Activated CD8-positive, alpha-beta T cell treated with anti-CD3 and anti-CD28 coated beads for 36 hours (primary cell): ENCODE results near the gene SAMD9. TPM values are rescaled to one million over a fixed set of nuclear protein-coding genes. Genes with fewer than 3 reads are reported as not detected.

Experiments
- ATAC-seq: fragments of 200-7000 bp; cut with Tn5 transposase; one replicate; pipeline ENCODE4 v1.10.0; 2021; ENCODE audit warnings: mild to moderate bottlenecking, moderate library complexity
- CTCF ChIA-PET: fragments of 350-600 bp; sonication (Branson Sonifier 250); formaldehyde crosslinking; loops from one replicate; lab custom pipeline; 2021; ENCODE audit warnings: antibody characterized with exemption; lab: Charles Lee
- POLR2A ChIA-PET: fragments of 350-600 bp; sonication (Branson Sonifier 250); formaldehyde crosslinking; loops from one replicate; lab custom pipeline; 2021; ENCODE audit warnings: antibody characterized with exemption; lab: Charles Lee
- DNase-seq: peaks from one replicate; pipeline ENCODE4 v3.0.0-alpha.2; 2020
- H3K27ac Mint-ChIP-seq: one replicate; pipeline ENCODE4 v1.8.0; 2021; ENCODE audit warnings: mild to moderate bottlenecking, mixed read lengths
- H3K27me3 Mint-ChIP-seq: one replicate; pipeline ENCODE4 v1.8.0; 2021; ENCODE audit warnings: mixed read lengths
- H3K36me3 Mint-ChIP-seq: one replicate; pipeline ENCODE4 v1.8.0; 2021; ENCODE audit warnings: low read depth, mixed read lengths
- H3K4me1 Mint-ChIP-seq: one replicate; pipeline ENCODE4 v1.8.0; 2021; ENCODE audit warnings: low read depth, mixed read lengths
- H3K4me3 Mint-ChIP-seq: one replicate; pipeline ENCODE4 v1.8.0; 2021; ENCODE audit warnings: mild to moderate bottlenecking, moderate library complexity, mixed read lengths
- H3K9me3 Mint-ChIP-seq: one replicate; pipeline ENCODE4 v1.8.0; 2021; ENCODE audit warnings: mixed read lengths
- intact Hi-C: fragments of 100-400 bp; cut with micrococcal nuclease; formaldehyde crosslinking; loops from one replicate; pipeline ENCODE4 v1.10.0; 2022
- total RNA-seq, 2 experiments: library from RNA; stranded (reverse); gene quantifications; one replicate each; pipeline ENCODE4 v1.2.3, GENCODE V29; 2021
- TF ChIP-seq, protein P1 (sequence below): fragments of 200-600 bp; IDR thresholded peaks from one replicate; pipeline ENCODE4 v1.8.0; 2022; ENCODE audit warnings: antibody characterized with exemption, mild to moderate bottlenecking

SAMD9 gene
- total RNA-seq, result 10 to 100 TPM; 13.6 to 14.6 TPM

DNA sequence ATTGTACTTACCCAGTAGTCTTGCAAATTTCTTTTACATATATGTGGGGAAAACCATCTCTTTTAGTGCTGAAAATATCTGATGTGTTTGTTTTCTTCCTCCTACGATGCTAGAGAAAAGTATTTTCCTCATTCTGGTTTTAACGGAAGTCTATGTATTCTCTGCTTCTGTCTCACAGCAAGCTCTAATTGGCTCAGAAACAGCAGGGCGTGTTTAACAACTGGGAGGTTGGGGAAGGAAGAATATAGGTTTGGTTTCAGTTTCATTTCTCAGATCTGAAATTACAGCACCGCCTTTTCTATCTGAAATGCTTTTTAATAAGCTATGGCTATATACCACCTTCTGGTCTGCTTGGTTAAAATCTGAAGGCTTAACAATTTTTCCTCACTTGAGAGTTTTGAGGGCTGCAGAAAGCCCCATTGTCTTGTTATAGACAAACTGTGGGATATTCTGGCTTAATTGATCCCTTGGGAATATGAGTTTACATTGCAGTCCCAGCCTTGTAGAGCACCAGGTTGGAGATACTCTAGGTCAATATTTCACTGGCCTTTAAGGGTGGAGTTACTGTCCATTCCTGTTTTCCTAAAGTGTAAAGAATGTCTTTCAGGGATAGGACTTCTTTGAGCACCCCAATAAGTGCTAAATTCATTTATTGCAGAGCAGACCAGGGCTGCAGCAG lies at the start of gene SAMD9:
TSS of gene SAMD9 (minus strand) at position 128 of the 679 bp plus-strand sequence. CDS start 11,882 bp downstream, outside the sequence.
- POLR2A ChIA-PET, result interaction anchor here (1.2 to 1.3 kb wide), 2 partner anchors 19 to 27 kb away, joined by 4 to 6 read pairs; no protein-coding TSS in a partner anchor
- Mint-ChIP-seq H3K9me3 (peaks cover 13% of the 10 kb centered on the region), H3K36me3 (peaks cover 29% of the 10 kb centered on the region), H3K4me3 (peak within 1 kb of the TSS; percentile 80), H3K27ac (peak within 1 kb of the TSS; percentile 91), H3K27me3 (no peaks in the 10 kb centered on the region), H3K4me1 (peaks cover 49% of the 10 kb centered on the region)
- intact Hi-C loops, result no loop called here
- peak; percentile 68 for DNase-seq
- TF ChIP-seq, protein P1, sequence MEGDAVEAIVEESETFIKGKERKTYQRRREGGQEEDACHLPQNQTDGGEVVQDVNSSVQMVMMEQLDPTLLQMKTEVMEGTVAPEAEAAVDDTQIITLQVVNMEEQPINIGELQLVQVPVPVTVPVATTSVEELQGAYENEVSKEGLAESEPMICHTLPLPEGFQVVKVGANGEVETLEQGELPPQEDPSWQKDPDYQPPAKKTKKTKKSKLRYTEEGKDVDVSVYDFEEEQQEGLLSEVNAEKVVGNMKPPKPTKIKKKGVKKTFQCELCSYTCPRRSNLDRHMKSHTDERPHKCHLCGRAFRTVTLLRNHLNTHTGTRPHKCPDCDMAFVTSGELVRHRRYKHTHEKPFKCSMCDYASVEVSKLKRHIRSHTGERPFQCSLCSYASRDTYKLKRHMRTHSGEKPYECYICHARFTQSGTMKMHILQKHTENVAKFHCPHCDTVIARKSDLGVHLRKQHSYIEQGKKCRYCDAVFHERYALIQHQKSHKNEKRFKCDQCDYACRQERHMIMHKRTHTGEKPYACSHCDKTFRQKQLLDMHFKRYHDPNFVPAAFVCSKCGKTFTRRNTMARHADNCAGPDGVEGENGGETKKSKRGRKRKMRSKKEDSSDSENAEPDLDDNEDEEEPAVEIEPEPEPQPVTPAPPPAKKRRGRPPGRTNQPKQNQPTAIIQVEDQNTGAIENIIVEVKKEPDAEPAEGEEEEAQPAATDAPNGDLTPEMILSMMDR, result no peak
- CTCF ChIA-PET, result interaction anchor here (1.4 to 2.0 kb wide), 2 partner anchors 110 to 128 kb away, joined by 4 to 6 read pairs; no protein-coding TSS in a partner anchor
- peak; percentile 91 for ATAC-seq

DNA sequence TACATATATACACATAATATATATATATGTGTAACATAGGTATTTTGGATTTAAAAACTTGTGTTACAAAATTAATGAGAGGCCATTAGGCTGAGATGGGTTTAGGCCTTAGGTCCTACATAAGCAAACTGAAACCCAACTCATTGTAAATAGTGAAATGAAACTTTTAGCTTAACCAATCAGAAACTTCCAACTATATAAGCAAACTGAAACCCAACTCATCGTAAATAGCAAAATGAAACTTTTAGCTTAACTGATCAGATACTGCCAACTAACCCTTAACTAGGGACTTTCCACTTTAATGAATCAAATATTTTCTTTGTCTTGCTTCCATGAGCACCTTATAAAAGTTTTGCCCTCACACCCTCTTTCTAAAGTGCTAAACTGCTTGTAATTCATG lies 47.7 kb upstream of the SAMD9 start:
- peaks cover 18% of the 10 kb centered on the region for H3K9me3 Mint-ChIP-seq
- intact Hi-C loops, result no loop called here
- CTCF ChIA-PET, result interaction anchor here (1.7 kb wide), 1 partner anchor 10 kb away, joined by 4 read pairs; no protein-coding TSS in a partner anchor
- H3K36me3 Mint-ChIP-seq, result no peaks in the 10 kb centered on the region
- H3K4me1 Mint-ChIP-seq, result peaks cover 6% of the 10 kb centered on the region
- DNase-seq, result no peak
- ATAC-seq, result peak; percentile 83
- TF ChIP-seq, protein P1, result no peak
- H3K27ac Mint-ChIP-seq, result no peak overlapping the region
- POLR2A ChIA-PET, result interaction anchor here (1.1 kb wide), 1 partner anchor 10 kb away, joined by 3 read pairs; no protein-coding TSS in a partner anchor
- H3K27me3 Mint-ChIP-seq, result no peaks in the 10 kb centered on the region
- no peak overlapping the region for H3K4me3 Mint-ChIP-seq

DNA sequence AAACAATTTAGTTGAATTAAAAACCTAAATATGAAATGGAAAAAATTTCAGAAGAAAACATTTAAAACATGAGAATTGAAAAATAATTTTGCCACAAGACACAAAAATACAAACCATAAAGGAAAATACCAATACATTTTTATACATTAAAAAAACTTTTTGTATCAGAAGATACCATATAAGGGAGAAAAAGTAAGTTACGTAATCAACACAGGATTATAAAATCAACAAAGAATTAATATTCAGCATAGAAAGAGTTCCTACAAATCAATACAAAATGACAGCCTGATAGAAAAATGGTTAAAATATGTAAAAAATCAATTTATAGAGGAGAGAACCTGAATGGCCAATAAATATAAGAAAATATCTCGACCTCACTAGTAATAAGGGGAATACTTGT lies 47.0 kb upstream of the SAMD9 start:
- H3K4me3 Mint-ChIP-seq, result no peak overlapping the region
- peaks cover 6% of the 10 kb centered on the region for H3K4me1 Mint-ChIP-seq
- ChIA-PET CTCF (no interaction called here), POLR2A (interaction anchor here (1.1 kb wide), 1 partner anchor 10 kb away, joined by 3 read pairs; no protein-coding TSS in a partner anchor)
- no peaks in the 10 kb centered on the region for H3K27me3 Mint-ChIP-seq
- no peak for ATAC-seq
- intact Hi-C loops, result no loop called here
- no peak for DNase-seq
- no peak overlapping the region for H3K27ac Mint-ChIP-seq
- no peaks in the 10 kb centered on the region for H3K36me3 Mint-ChIP-seq
- TF ChIP-seq, protein P1, result no peak
- H3K9me3 Mint-ChIP-seq, result peaks cover 18% of the 10 kb centered on the region

DNA sequence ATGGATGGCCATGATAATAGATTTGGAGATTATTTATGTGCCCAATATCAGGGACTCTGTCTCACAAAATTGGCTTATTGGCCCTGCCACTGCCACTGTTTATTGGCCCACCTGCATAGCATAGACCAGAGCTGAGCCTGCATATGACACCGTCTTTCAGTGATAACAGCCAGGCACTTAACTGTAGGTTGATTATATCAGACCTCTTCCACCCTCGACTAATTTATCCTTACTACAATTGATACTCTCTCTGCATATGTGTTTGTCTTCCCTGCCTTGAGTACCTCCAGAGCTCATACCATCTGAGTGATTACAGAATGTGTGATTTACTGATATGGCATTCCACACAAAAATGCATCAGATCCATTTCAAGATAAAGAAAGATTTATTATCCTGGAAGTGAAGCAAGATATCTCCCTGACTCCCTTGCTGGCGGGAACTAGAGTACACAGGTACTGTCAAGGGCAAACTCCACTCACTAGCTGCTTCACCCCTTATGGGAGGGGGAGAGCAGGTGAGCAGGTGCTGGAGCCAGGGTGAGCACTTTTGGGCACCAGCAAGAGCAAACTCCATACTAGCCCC lies 43.5 kb upstream of the SAMD9 start:
- Mint-ChIP-seq H3K9me3 (peaks cover 9% of the 10 kb centered on the region), H3K27me3 (no peaks in the 10 kb centered on the region), H3K36me3 (no peaks in the 10 kb centered on the region), H3K27ac (no peak overlapping the region), H3K4me3 (no peak overlapping the region), H3K4me1 (peaks cover 6% of the 10 kb centered on the region)
- ATAC-seq (no peak), DNase-seq (no peak)
- ChIA-PET CTCF (no interaction called here), POLR2A (no interaction called here)
- TF ChIP-seq, protein P1, result no peak
- intact Hi-C loops, result no loop called here

DNA sequence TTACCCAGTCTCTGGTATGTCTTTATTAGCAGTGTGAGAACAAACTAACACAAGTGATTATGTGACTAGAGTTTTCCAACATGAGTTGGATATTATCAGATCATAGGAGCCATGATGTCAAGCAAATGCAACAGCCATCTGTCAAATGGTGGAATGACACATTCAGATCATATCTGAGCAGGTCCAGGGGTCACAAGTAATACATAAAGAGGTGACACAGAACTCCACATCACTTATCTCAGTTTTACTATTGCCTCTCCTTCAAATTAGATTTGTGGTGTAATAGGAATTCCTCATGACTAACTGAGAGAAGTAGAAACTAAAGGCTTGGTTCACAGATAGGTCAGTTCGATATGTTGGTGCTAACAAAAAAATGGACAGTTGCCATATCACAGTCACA lies 42.6 kb upstream of the SAMD9 start:
- CTCF ChIA-PET, result no interaction called here
- H3K27me3 Mint-ChIP-seq, result no peaks in the 10 kb centered on the region
- POLR2A ChIA-PET, result no interaction called here
- peaks cover 9% of the 10 kb centered on the region for H3K9me3 Mint-ChIP-seq
- no peaks in the 10 kb centered on the region for H3K36me3 Mint-ChIP-seq
- DNase-seq (no peak), ATAC-seq (peak; percentile 24)
- TF ChIP-seq, protein P1, result no peak
- H3K4me3 Mint-ChIP-seq, result no peak overlapping the region
- intact Hi-C loops, result no loop called here
- peaks cover under 1% of the 10 kb centered on the region for H3K4me1 Mint-ChIP-seq
- no peak overlapping the region for H3K27ac Mint-ChIP-seq
